H1 (cell line): ENCODE measurements around the gene CASP3. TPM values are rescaled to one million over a fixed set of nuclear protein-coding genes. Genes with fewer than 3 reads are reported as not detected.
A peak's percentile ranks its signal among the peaks of the same experiment; 100 is the strongest.

Experiments
- CBX5 ChIP-seq: fragments of 300-800, 300-1000 bp; sonication (generic); IDR thresholded peaks from 2 replicates; pipeline ENCODE4 v1.7.1; 2016; ENCODE audit warnings: antibody characterized with exemption, low read length, low read depth
- E2F6 ChIP-seq: IDR thresholded peaks from 2 replicates; pipeline ENCODE4 v1.6.1; 2012; ENCODE audit warnings: inconsistent platforms
- MAX ChIP-seq: IDR thresholded peaks from 2 replicates; pipeline ENCODE4 v1.6.1; 2012; ENCODE audit warnings: inconsistent platforms
- POU5F1 ChIP-seq: IDR thresholded peaks from 2 replicates; pipeline ENCODE4 v1.6.1; 2011; ENCODE audit warnings: low read depth, mild to moderate bottlenecking, low read length, moderate library complexity
- SAP30 ChIP-seq: fragments of 300-600 bp; sonication (generic); IDR thresholded peaks from 2 replicates; pipeline ENCODE4 v1.7.1; 2012; ENCODE audit warnings: low read length, moderate library complexity, mild to moderate bottlenecking, inconsistent platforms; ENCODE audit not compliant: insufficient read depth, insufficient replicate concordance
- polyA plus RNA-seq, 7 experiments: library from polyadenylated mRNA; depleted of rRNA in 3 of 7; stranded (reverse) in 5 of 7; unstranded in 2 of 7; fragments of >200 nt in 5 of 7; fragments of 200-250 nt in 2 of 7; gene quantifications; 1 replicate in 5 of 7; 2 replicates in 1 of 7; 4 replicates in 1 of 7; pipeline versions ENCODE4 v1.2.1 to v1.2.3, GENCODE V29; 2011 to 2013; ENCODE audit warnings: missing spikeins in 2 of 7, mixed read lengths in 2 of 7
- total RNA-seq: library from RNA; stranded (reverse); fragmentation: NEBNext Ultra II Directional; extraction: Animal tissue kit (Norgen Biotek cat#: 25700); gene quantifications from 2 replicates; pipeline ENCODE4 v1.2.1, GENCODE V29; 2021

CASP3 gene
- total and polyA plus RNA-seq, 2 of the 8 experiments (the other 6 are each of a cell fraction or from before 2014, with no cell fraction given) = 27.8 to 82.5 TPM

GRCh38 chr4:184617600-184618196 lies 31.5 kb downstream of the CASP3 start (continued):
- TF ChIP-seq E2F6 (peak; percentile 45), SAP30 (no peak), CBX5 (no peak), MAX (peak; percentile 34; the same call in 1 of the 2 replicates), POU5F1 (peak; percentile 11; the same call in 1 of the 2 replicates)
